Measurements from ENCODE around the gene PSMA2.
"Not testable (repeated sequence)": the region's sequence is repeated elsewhere in the genome, so short reads cannot be mapped to it uniquely, and the experiment has no call there.

The PSMA2 gene

GRCh38 chr7:42893346-42894240 lies 38.4 kb downstream of the PSMA2 start:
- DNase-seq: no peak

GRCh38 chr7:42886893-42887505 lies 45.0 kb downstream of the PSMA2 start:
- DNase-seq: no peak

GRCh38 chr7:42886129-42886528 lies 45.8 kb downstream of the PSMA2 start:
- DNase-seq: no peak

GRCh38 chr7:42885183-42885582 lies 46.8 kb downstream of the PSMA2 start:
- not testable (repeated sequence) for DNase-seq

- no peak for DNase-seq
These were observed 48.0 kb downstream of the PSMA2 start for GRCh38 chr7:42883950-42884349.

GRCh38 chr7:42880392-42880791 lies 51.6 kb downstream of the PSMA2 start:
- no peak for DNase-seq

GRCh38 chr7:42878303-42878702 lies 53.7 kb downstream of the PSMA2 start:
- no peak for DNase-seq

- DNase-seq: no peak
These were observed 54.1 kb downstream of the PSMA2 start for GRCh38 chr7:42877862-42878261.

GRCh38 chr7:42876182-42877068 lies 55.5 kb downstream of the PSMA2 start:
- no peak for DNase-seq

- no peak for DNase-seq
These were observed 62.6 kb downstream of the PSMA2 start for GRCh38 chr7:42869131-42870020.

- DNase-seq: no peak
These were observed 63.5 kb downstream of the PSMA2 start for GRCh38 chr7:42868480-42868879.
